Stimulated activated CD8-positive, alpha-beta memory T cell treated with anti-CD3 and anti-CD28 coated beads, Interleukin-15, amount 100 ng/mL, for 1 hour (primary cell): Measurements from ENCODE around the gene HNRNPAB.
"Not testable (repeated sequence)": the region's sequence is repeated elsewhere in the genome, so short reads cannot be mapped to it uniquely, and the experiment has no call there.

Source experiments
- DNase-seq: peaks from one replicate; pipeline ENCODE4 v3.0.0-alpha.2; 2020; ENCODE audit warnings: low read depth

HNRNPAB gene

GRCh38 chr5:178212241-178213002 lies 8.1 kb downstream of the HNRNPAB start:
- no peak for DNase-seq

GRCh38 chr5:178213003-178213461 lies 8.7 kb downstream of the HNRNPAB start:
- no peak for DNase-seq

GRCh38 chr5:178213748-178214151 lies 9.4 kb downstream of the HNRNPAB start:
- DNase-seq = no peak

GRCh38 chr5:178214160-178214803 lies 9.9 kb downstream of the HNRNPAB start:
- no peak for DNase-seq

GRCh38 chr5:178215280-178216002 lies 11.1 kb downstream of the HNRNPAB start:
- no peak for DNase-seq

- DNase-seq = no peak
Observed at GRCh38 chr5:178216088-178216534, 11.8 kb downstream of the HNRNPAB start.

- no peak for DNase-seq
Observed at GRCh38 chr5:178216779-178217178, 12.4 kb downstream of the HNRNPAB start.

GRCh38 chr5:178218237-178218776 lies 14.0 kb downstream of the HNRNPAB start:
- DNase-seq = no peak

GRCh38 chr5:178218827-178219226 lies 14.5 kb downstream of the HNRNPAB start:
- DNase-seq = no peak

- no peak for DNase-seq
Observed at GRCh38 chr5:178221282-178221681, 16.9 kb downstream of the HNRNPAB start.

GRCh38 chr5:178221853-178222252 lies 17.5 kb downstream of the HNRNPAB start:
- DNase-seq = no peak

- no peak for DNase-seq
Observed at GRCh38 chr5:178222292-178222691, 18.0 kb downstream of the HNRNPAB start.

GRCh38 chr5:178223196-178223773 lies 19.0 kb downstream of the HNRNPAB start:
- no peak for DNase-seq

GRCh38 chr5:178223828-178224335 lies 19.5 kb downstream of the HNRNPAB start:
- no peak for DNase-seq

GRCh38 chr5:178224403-178224802 lies 20.1 kb downstream of the HNRNPAB start:
- no peak for DNase-seq

- DNase-seq = no peak
Observed at GRCh38 chr5:178225174-178225573, 20.8 kb downstream of the HNRNPAB start.

GRCh38 chr5:178227138-178227659 lies 22.9 kb downstream of the HNRNPAB start:
- no peak for DNase-seq

GRCh38 chr5:178227929-178228328 lies 23.6 kb downstream of the HNRNPAB start:
- DNase-seq = no peak

- DNase-seq = no peak
Observed at GRCh38 chr5:178228609-178229008, 24.3 kb downstream of the HNRNPAB start.

- not testable (repeated sequence) for DNase-seq
Observed at GRCh38 chr5:178229111-178229510, 24.8 kb downstream of the HNRNPAB start.

GRCh38 chr5:178229861-178230260 lies 25.5 kb downstream of the HNRNPAB start:
- DNase-seq = no peak
